KMS-11 (cell line): Measurements from ENCODE around the gene PTPRJ.

Experiments
- H2AFZ ChIP-seq: fragments of 200-600 bp; sonication (generic); 2 replicates; pipeline ENCODE4 v1.6.1; 2016; ENCODE audit warnings: antibody characterized with exemption, mixed run types, low read depth
- H3K27ac ChIP-seq: fragments of 200-600 bp; sonication (generic); 2 replicates; pipeline ENCODE4 v1.6.1; 2016; ENCODE audit warnings: mild to moderate bottlenecking, mixed run types
- H3K27me3 ChIP-seq: fragments of 200-600 bp; sonication (generic); 2 replicates; pipeline ENCODE4 v1.6.1; 2017; ENCODE audit warnings: mild to moderate bottlenecking, low read depth, mixed run types, moderate library complexity; ENCODE audit not compliant: insufficient read depth
- H3K36me3 ChIP-seq: fragments of 200-600 bp; sonication (generic); 2 replicates; pipeline ENCODE4 v1.6.1; 2017; ENCODE audit warnings: mild to moderate bottlenecking, mixed run types; ENCODE audit not compliant: insufficient read depth
- H3K4me1 ChIP-seq: fragments of 200-600 bp; sonication (generic); 2 replicates; pipeline ENCODE4 v1.6.1; 2016; ENCODE audit warnings: mild to moderate bottlenecking, low read depth, mixed run types; ENCODE audit not compliant: poor library complexity, severe bottlenecking
- H3K4me2 ChIP-seq: fragments of 200-600 bp; sonication (generic); 2 replicates; pipeline ENCODE4 v1.7.0; 2016; ENCODE audit warnings: mild to moderate bottlenecking, mixed run types
- H3K4me3 ChIP-seq: fragments of 200-600 bp; sonication (generic); IDR thresholded peaks from 2 replicates; pipeline ENCODE4 v1.6.1; 2017; ENCODE audit warnings: low read depth, low read length, mixed read lengths; ENCODE audit not compliant: insufficient read depth
- H3K79me2 ChIP-seq: fragments of 200-600 bp; sonication (generic); 2 replicates; pipeline ENCODE4 v1.6.1; 2016; ENCODE audit warnings: low read depth, mixed run types; ENCODE audit not compliant: insufficient read depth
- H3K9ac ChIP-seq: fragments of 200-600 bp; sonication (generic); 2 replicates; pipeline ENCODE4 v1.6.1; 2016; ENCODE audit warnings: mild to moderate bottlenecking, mixed run types
- H4K20me1 ChIP-seq: fragments of 200-600 bp; sonication (generic); 2 replicates; pipeline ENCODE4 v1.6.1; 2016; ENCODE audit warnings: mild to moderate bottlenecking, mixed run types; ENCODE audit not compliant: insufficient read depth
- CTCF ChIP-seq: fragments of 200-600 bp; sonication (generic); conservative IDR thresholded peaks from 2 replicates; pipeline ENCODE4 v1.6.1; 2017; ENCODE audit warnings: low read depth, mild to moderate bottlenecking, antibody characterized with exemption, low read length, moderate library complexity, mixed read lengths

PTPRJ gene

GRCh38 chr11:48037709-48038468, 57.5 kb downstream of the PTPRJ start:
- no peak overlapping the region for H3K4me3 ChIP-seq
- H3K4me2 ChIP-seq = no peak overlapping the region
- H3K79me2 ChIP-seq = no peaks in the 10 kb centered on the region
- H3K4me1 ChIP-seq = no peaks in the 10 kb centered on the region
- no peak for TF ChIP-seq CTCF
- H3K27me3 ChIP-seq = no peaks in the 10 kb centered on the region
- H3K27ac ChIP-seq = no peak overlapping the region
- no peaks in the 10 kb centered on the region for H3K36me3 ChIP-seq
- H4K20me1 ChIP-seq = no peaks in the 10 kb centered on the region
- no peak overlapping the region for H2AFZ ChIP-seq
- H3K9ac ChIP-seq = no peak overlapping the region

- Histone ChIP-seq H2AFZ (no peak overlapping the region), H4K20me1 (no peaks in the 10 kb centered on the region), H3K9ac (no peak overlapping the region), H3K27me3 (no peaks in the 10 kb centered on the region), H3K27ac (no peak overlapping the region), H3K4me2 (no peak overlapping the region), H3K4me3 (no peak overlapping the region), H3K79me2 (no peaks in the 10 kb centered on the region), H3K4me1 (no peaks in the 10 kb centered on the region), H3K36me3 (no peaks in the 10 kb centered on the region)
- TF ChIP-seq CTCF = no peak
These were observed 60.6 kb downstream of the PTPRJ start for GRCh38 chr11:48040830-48041444.

DNA sequence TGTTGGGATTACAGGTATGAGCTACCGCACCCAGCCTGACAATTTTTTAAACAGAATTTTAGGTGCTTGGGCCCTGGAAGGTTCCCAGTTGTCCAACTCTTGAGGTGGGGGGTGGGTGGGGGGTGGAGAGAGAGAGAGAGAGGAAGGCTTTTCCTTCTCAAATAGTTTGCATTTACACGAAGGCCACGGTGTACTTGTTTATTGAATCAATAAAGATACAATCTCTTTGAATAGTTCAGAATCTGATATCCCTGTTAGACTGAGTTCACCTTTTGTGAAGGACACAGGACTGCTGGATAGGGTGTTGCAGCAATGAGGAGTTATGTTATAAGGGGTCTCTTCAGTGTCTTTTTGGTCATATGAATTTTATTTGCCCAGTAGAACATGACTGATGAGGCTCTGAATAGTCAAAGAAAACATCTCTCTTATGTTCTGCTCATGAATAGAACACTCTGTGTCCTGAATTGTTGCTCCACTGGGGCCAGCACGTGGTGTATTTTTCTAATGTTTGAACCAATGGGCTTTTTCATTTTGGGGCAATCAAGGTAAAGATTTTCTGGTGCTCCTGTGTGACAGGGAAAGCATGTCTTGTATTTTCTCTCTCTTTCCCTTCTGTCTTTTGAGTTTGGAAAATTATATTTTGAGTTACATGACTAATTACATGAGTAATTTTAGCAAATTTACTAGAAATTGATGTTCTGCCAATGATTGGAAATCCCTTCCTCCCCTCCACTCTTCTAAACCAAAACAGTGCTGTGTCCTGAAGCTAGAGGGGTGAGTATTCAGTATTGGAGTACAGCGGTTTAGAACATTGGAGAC, 61.7 kb downstream of the PTPRJ start:
- Histone ChIP-seq H3K9ac (no peak overlapping the region), H2AFZ (no peak overlapping the region), H3K4me1 (no peaks in the 10 kb centered on the region), H3K36me3 (no peaks in the 10 kb centered on the region), H3K27me3 (no peaks in the 10 kb centered on the region), H3K27ac (no peak overlapping the region), H4K20me1 (no peaks in the 10 kb centered on the region), H3K4me2 (no peak overlapping the region), H3K4me3 (no peak overlapping the region), H3K79me2 (no peaks in the 10 kb centered on the region)
- no peak for TF ChIP-seq CTCF

- Histone ChIP-seq H3K4me3 (no peak overlapping the region), H4K20me1 (no peaks in the 10 kb centered on the region), H3K4me2 (no peak overlapping the region)
These were observed 63.0 kb downstream of the PTPRJ start for GRCh38 chr11:48043111-48043990.

More at GRCh38 chr11:48043111-48043990, 63.0 kb downstream of the PTPRJ start:
- no peak overlapping the region for H3K9ac ChIP-seq
- no peak for TF ChIP-seq CTCF
- no peaks in the 10 kb centered on the region for H3K4me1 ChIP-seq
- no peaks in the 10 kb centered on the region for H3K27me3 ChIP-seq
- no peaks in the 10 kb centered on the region for H3K79me2 ChIP-seq
- H3K36me3 ChIP-seq = no peaks in the 10 kb centered on the region
- no peak overlapping the region for H3K27ac ChIP-seq
- H2AFZ ChIP-seq = no peak overlapping the region
